H1 (cell line): Measurements from ENCODE around the gene FOXL2NB. TPM values are rescaled to one million over a fixed set of nuclear protein-coding genes. Genes with fewer than 3 reads are reported as not detected.

ENCODE experiments used
- CTCF ChIA-PET: fragments of 300-600 bp; sonication (Branson Sonifier 250); formaldehyde crosslinking; loops from one replicate; lab custom pipeline; 2021; ENCODE audit not compliant: partially characterized antibody; lab: Charles Lee
- POLR2A ChIA-PET: fragments of 300-600 bp; sonication (Branson Sonifier 250); formaldehyde crosslinking; loops from one replicate; lab custom pipeline; 2021; ENCODE audit warnings: inconsistent platforms; ENCODE audit not compliant: partially characterized antibody; lab: Charles Lee
- DNase-seq, 2 experiments: peaks; one replicate each; pipeline versions ENCODE4 v3.0.0 to v3.0.0-alpha.2; 2010 to 2022; ENCODE audit warnings: low spot score in 2 of 2, low read depth in 1 of 2, mixed read lengths in 1 of 2
- FAIRE-seq: peaks from 2 replicates; lab custom pipeline; 2011; peaks lifted over from hg19 to GRCh38; lab: Jason Lieb, UNC
- H2AFZ ChIP-seq: 2 replicates; pipeline ENCODE4 v1.8.1; 2012; ENCODE audit warnings: low read length, inconsistent platforms
- H2AK5ac ChIP-seq: 2 replicates; pipeline ENCODE4 v1.6.1; 2013; ENCODE audit warnings: low read depth, low read length
- H2BK120ac ChIP-seq: replicated peaks from 2 replicates; pipeline ENCODE3; 2013; ENCODE audit warnings: low read depth, low read length, inconsistent platforms
- H2BK12ac ChIP-seq: 2 replicates; pipeline ENCODE4 v1.6.1; 2013; ENCODE audit warnings: low read depth, low read length
- H2BK15ac ChIP-seq: 2 replicates; pipeline ENCODE4 v1.6.1; 2013; ENCODE audit warnings: low read length
- H2BK20ac ChIP-seq: 2 replicates; pipeline ENCODE4 v1.6.1; 2013; ENCODE audit warnings: low read length
- H2BK5ac ChIP-seq: 2 replicates; pipeline ENCODE4 v1.6.1; 2013; ENCODE audit warnings: low read depth, low read length
- H3K14ac ChIP-seq: 2 replicates; pipeline ENCODE4 v1.6.1; 2013; ENCODE audit warnings: inconsistent platforms; ENCODE audit not compliant: insufficient read length
- H3K18ac ChIP-seq: 2 replicates; pipeline ENCODE4 v1.6.1; 2013; ENCODE audit warnings: low read length; ENCODE audit errors: extremely low read depth
- H3K23ac ChIP-seq: 2 replicates; pipeline ENCODE4 v1.6.1; 2013; ENCODE audit warnings: inconsistent platforms; ENCODE audit not compliant: insufficient read length
- H3K23me2 ChIP-seq: 2 replicates; pipeline ENCODE4 v1.6.1; 2013; ENCODE audit warnings: low read depth, low read length
- H3K27ac ChIP-seq: 2 replicates; pipeline ENCODE4 v1.6.1; 2011; ENCODE audit warnings: low read depth, low read length, inconsistent platforms
- H3K27me3 ChIP-seq, 4 experiments: replicated peaks in 1 of 4; 1 replicate in 1 of 4; 2 replicates in 3 of 4; pipeline versions ENCODE4 v1.6.1 to v1.8.1; 2011 to 2013; ENCODE audit warnings: low read length in 3 of 4, mild to moderate bottlenecking in 3 of 4, inconsistent platforms in 2 of 4, mixed read lengths in 2 of 4, moderate library complexity in 1 of 4; ENCODE audit not compliant: control insufficient read depth in 3 of 4, insufficient read depth in 3 of 4; ENCODE audit errors: extremely low read depth in 1 of 4
- H3K36me3 ChIP-seq, 4 experiments: 2 replicates each; pipeline versions ENCODE4 v1.6.1 to v1.8.1; 2011 to 2013; ENCODE audit warnings: mild to moderate bottlenecking in 4 of 4, low read length in 3 of 4, moderate library complexity in 2 of 4, control low read depth in 1 of 4, inconsistent platforms in 1 of 4; ENCODE audit not compliant: insufficient read depth in 4 of 4, control insufficient read depth in 2 of 4
- H3K4ac ChIP-seq: replicated peaks from 2 replicates; pipeline ENCODE3; 2013; ENCODE audit warnings: low read length, low read depth, mixed read lengths, inconsistent platforms; ENCODE audit not compliant: insufficient read length
- H3K4me1 ChIP-seq, 4 experiments: replicated peaks in 1 of 4; 1 replicate in 1 of 4; 2 replicates in 3 of 4; pipeline versions ENCODE4 v1.6.1 to v1.8.1; 2011 to 2013; ENCODE audit warnings: low read length in 3 of 4, inconsistent platforms in 2 of 4, mixed read lengths in 1 of 4; ENCODE audit not compliant: insufficient read depth in 4 of 4, control insufficient read depth in 3 of 4
- H3K4me2 ChIP-seq, 2 experiments: 2 replicates each; pipeline versions ENCODE4 v1.6.1 to v1.8.1; 2011 to 2013; ENCODE audit warnings: low read depth in 2 of 2, low read length in 2 of 2, control low read depth in 1 of 2, inconsistent platforms in 1 of 2, mild to moderate bottlenecking in 1 of 2; ENCODE audit not compliant: insufficient read depth in 1 of 2
- H3K4me3 ChIP-seq, 4 experiments: fragments of 200-600, 300-600 bp in 1 of 4; sonication (generic), shearing (Covaris generic), sonication (Bioruptor Twin) in 1 of 4; 2 replicates each; pipeline versions ENCODE4 v1.5.1 to v1.8.1; 2011 to 2016; ENCODE audit warnings: low read length in 4 of 4, low read depth in 3 of 4, control low read depth in 2 of 4, inconsistent platforms in 2 of 4, mild to moderate bottlenecking in 2 of 4, mixed read lengths in 1 of 4, moderate library complexity in 1 of 4; ENCODE audit not compliant: insufficient read depth in 2 of 4; ENCODE audit errors: extremely low read depth in 1 of 4
- H3K56ac ChIP-seq: replicated peaks from 2 replicates; pipeline ENCODE3; 2013; ENCODE audit warnings: low read depth, mild to moderate bottlenecking, mixed read lengths, low read length, inconsistent platforms; ENCODE audit not compliant: insufficient read length
- H3K79me1 ChIP-seq: 2 replicates; pipeline ENCODE4 v1.6.1; 2013; ENCODE audit warnings: low read depth, low read length, control low read depth
- H3K79me2 ChIP-seq, 2 experiments: 2 replicates each; pipeline versions ENCODE4 v1.6.1 to v1.8.1; 2012 to 2013; ENCODE audit warnings: low read length in 2 of 2, mild to moderate bottlenecking in 2 of 2, inconsistent platforms in 1 of 2; ENCODE audit not compliant: insufficient read depth in 2 of 2, control insufficient read depth in 1 of 2
- H3K9ac ChIP-seq, 4 experiments: replicated peaks in 1 of 4; 1 replicate in 1 of 4; 2 replicates in 3 of 4; pipeline versions ENCODE4 v1.6.1 to v1.8.1; 2011 to 2013; ENCODE audit warnings: low read depth in 3 of 4, low read length in 3 of 4, control low read depth in 2 of 4, mild to moderate bottlenecking in 2 of 4, moderate library complexity in 2 of 4, inconsistent platforms in 1 of 4; ENCODE audit errors: extremely low read depth in 1 of 4
- H3K9me3 ChIP-seq, 2 experiments: 2 replicates each; pipeline versions ENCODE4 v1.6.1 to v1.8.1; 2012 to 2013; ENCODE audit warnings: mild to moderate bottlenecking in 2 of 2, moderate library complexity in 2 of 2, control low read depth in 1 of 2, inconsistent platforms in 1 of 2, low read depth in 1 of 2, low read length in 1 of 2, mixed read lengths in 1 of 2; ENCODE audit not compliant: insufficient read depth in 2 of 2
- H4K20me1 ChIP-seq, 2 experiments: replicated peaks in 1 of 2; 2 replicates each; pipeline versions ENCODE3 to v1.8.1; 2011 to 2013; ENCODE audit warnings: inconsistent platforms in 2 of 2, low read length in 2 of 2, mild to moderate bottlenecking in 1 of 2; ENCODE audit not compliant: insufficient read depth in 2 of 2, control insufficient read depth in 1 of 2
- H4K5ac ChIP-seq: 2 replicates; pipeline ENCODE4 v1.6.1; 2013; ENCODE audit warnings: low read length, low read depth, mixed read lengths, inconsistent platforms; ENCODE audit not compliant: insufficient read length
- H4K8ac ChIP-seq: 2 replicates; pipeline ENCODE4 v1.8.0; 2013; ENCODE audit warnings: mild to moderate bottlenecking, moderate library complexity, low read length, inconsistent platforms; ENCODE audit not compliant: insufficient read depth; ENCODE audit errors: extremely low read depth
- H4K91ac ChIP-seq: replicated peaks from 2 replicates; pipeline ENCODE3; 2013; ENCODE audit warnings: low read length, mixed read lengths, inconsistent platforms; ENCODE audit not compliant: insufficient read length
- E2F6 ChIP-seq: IDR thresholded peaks from 2 replicates; pipeline ENCODE4 v1.6.1; 2012; ENCODE audit warnings: inconsistent platforms
- KDM1A ChIP-seq: fragments of 200-600, 300-600 bp; sonication (generic); IDR thresholded peaks from 2 replicates; pipeline ENCODE4 v1.7.1; 2016; ENCODE audit warnings: mild to moderate bottlenecking, low read length, borderline replicate concordance
- PHF8 ChIP-seq: fragments of 200-600 bp; sonication (generic); conservative IDR thresholded peaks from 2 replicates; pipeline ENCODE4 v1.7.1; 2012; ENCODE audit warnings: low read depth, mild to moderate bottlenecking, inconsistent platforms, low read length, moderate library complexity
- RNF2 ChIP-seq: fragments of 200-900, 300-1000 bp; sonication (generic); IDR thresholded peaks from 2 replicates; pipeline ENCODE4 v1.7.1; 2016; ENCODE audit warnings: borderline replicate concordance, low read depth, mild to moderate bottlenecking, antibody characterized with exemption, low read length; ENCODE audit not compliant: poor library complexity, severe bottlenecking; ENCODE audit errors: missing control alignments
- RXRA ChIP-seq: IDR thresholded peaks from 2 replicates; pipeline ENCODE4 v1.6.1; 2011; ENCODE audit warnings: low read depth, mild to moderate bottlenecking, low read length, moderate library complexity; ENCODE audit not compliant: insufficient read depth
- TAF7 ChIP-seq: optimal IDR thresholded peaks from 2 replicates; pipeline ENCODE3; 2011; ENCODE audit warnings: low read depth, mild to moderate bottlenecking, inconsistent platforms, low read length, moderate library complexity, borderline replicate concordance
- TCF12 ChIP-seq: IDR thresholded peaks from 2 replicates; pipeline ENCODE4 v1.6.1; 2011; ENCODE audit warnings: low read depth, mild to moderate bottlenecking, low read length
- WGBS, 2 experiments: shearing (Covaris generic) in 1 of 2; methylation state at CpG; one replicate each; pipeline versions ENCODE4 v1.1.6 to v1.1.7; 2013 to 2015; ENCODE audit warnings: low lambda C conversion rate in 2 of 2, mixed read lengths in 2 of 2, inconsistent platforms in 1 of 2, low coverage in 1 of 2, missing lambda C conversion rate in 1 of 2; ENCODE audit not compliant: insufficient replicate concordance in 2 of 2, insufficient coverage in 1 of 2, insufficient read length in 1 of 2; ENCODE audit errors: extremely low coverage in 1 of 2, missing lambda C conversion rate in 1 of 2; 5-methylcytosine and 5-hydroxymethylcytosine counted together
- polyA plus RNA-seq, 7 experiments: library from polyadenylated mRNA; depleted of rRNA in 3 of 7; stranded (reverse) in 5 of 7; unstranded in 2 of 7; fragments of >200 nt in 5 of 7; fragments of 200-250 nt in 2 of 7; gene quantifications; 1 replicate in 5 of 7; 2 replicates in 1 of 7; 4 replicates in 1 of 7; pipeline versions ENCODE4 v1.2.1 to v1.2.3, GENCODE V29; 2011 to 2013; ENCODE audit warnings: missing spikeins in 2 of 7, mixed read lengths in 2 of 7
- total RNA-seq: library from RNA; stranded (reverse); fragmentation: NEBNext Ultra II Directional; extraction: Animal tissue kit (Norgen Biotek cat#: 25700); gene quantifications from 2 replicates; pipeline ENCODE4 v1.2.1, GENCODE V29; 2021
- TF ChIP-seq, protein P1 (sequence below): IDR thresholded peaks from 2 replicates; pipeline ENCODE4 v1.6.1; 2012; ENCODE audit warnings: inconsistent platforms
- TF ChIP-seq, protein P2 (sequence below): IDR thresholded peaks from 2 replicates; pipeline ENCODE4 v1.6.1; 2011; ENCODE audit warnings: low read depth, mild to moderate bottlenecking, low read length; ENCODE audit not compliant: insufficient read depth

Gene FOXL2NB
- total and polyA plus RNA-seq, 2 of the 8 experiments (the other 6 are each of a cell fraction or from before 2014, with no cell fraction given), result 5.4 to 7.3 TPM

DNA sequence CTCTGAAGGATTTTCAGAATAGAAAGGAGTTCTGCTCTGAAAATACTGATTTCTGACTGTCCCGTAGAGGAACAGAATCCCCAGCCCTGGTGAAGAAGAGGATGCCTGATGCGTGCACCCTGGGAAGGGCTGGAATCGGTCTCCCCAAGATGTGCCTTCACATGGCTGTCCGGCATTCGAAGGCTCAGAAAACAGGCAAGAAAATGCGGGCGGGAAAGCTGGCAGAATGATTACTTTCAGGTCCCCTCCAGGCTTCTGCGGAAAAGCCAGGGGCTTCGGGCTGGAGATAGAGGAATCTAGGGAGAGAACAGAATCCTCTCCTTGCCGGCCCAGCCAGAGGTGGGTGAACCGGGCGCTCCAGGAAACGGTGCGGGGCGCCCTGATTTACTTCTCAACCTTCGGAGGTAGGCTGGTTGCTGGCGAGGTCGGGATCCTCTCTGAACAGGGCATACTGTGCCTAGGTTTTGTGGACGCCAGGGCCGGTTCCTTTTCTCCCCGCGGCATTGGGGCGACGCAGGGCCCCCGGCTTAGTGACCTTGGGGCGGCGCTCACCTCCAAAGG is 2.5 kb downstream of the FOXL2NB start:
- FAIRE-seq, result no peak
- no peak overlapping the region for H2AFZ ChIP-seq
- TF ChIP-seq TAF7 (no peak), PHF8 (no peak), E2F6 (peak; percentile 87), KDM1A (no peak), RNF2 (peak; percentile 46), RXRA (no peak), TCF12 (no peak)
- TF ChIP-seq, protein P1, sequence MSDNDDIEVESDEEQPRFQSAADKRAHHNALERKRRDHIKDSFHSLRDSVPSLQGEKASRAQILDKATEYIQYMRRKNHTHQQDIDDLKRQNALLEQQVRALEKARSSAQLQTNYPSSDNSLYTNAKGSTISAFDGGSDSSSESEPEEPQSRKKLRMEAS, result peak; percentile 81
- TF ChIP-seq, protein P2, sequence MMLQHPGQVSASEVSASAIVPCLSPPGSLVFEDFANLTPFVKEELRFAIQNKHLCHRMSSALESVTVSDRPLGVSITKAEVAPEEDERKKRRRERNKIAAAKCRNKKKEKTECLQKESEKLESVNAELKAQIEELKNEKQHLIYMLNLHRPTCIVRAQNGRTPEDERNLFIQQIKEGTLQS, result no peak

More for the DNA sequence above, 2.5 kb downstream of the FOXL2NB start:
- 3% methylated on average over 18 of the region's 27 CpGs; no CpG with 5 or more reads in 1 of the 2 experiments for WGBS, 2 experiments
- H2BK120ac ChIP-seq, result no peak overlapping the region
- no peak overlapping the region for H3K23ac ChIP-seq
- peak overlapping the region in 3 of 4 experiments; percentile 25 to 33 (median 31); a peak in 3 of 7 replicates for H3K9ac ChIP-seq
- no peak overlapping the region for H4K5ac ChIP-seq
- peaks cover 28% of the 10 kb centered on the region for H3K23me2 ChIP-seq
- no peak overlapping the region for H3K27ac ChIP-seq
- peak in 1 of 2 experiments; percentile 67 for DNase-seq
- peak overlapping the region; percentile 31 for H4K91ac ChIP-seq
- ChIA-PET CTCF (interaction anchor here (1.4 to 8.8 kb wide), 8 partner anchors 9 to 532 kb away, joined by 3 to 78 read pairs (median 24); no protein-coding TSS in a partner anchor), POLR2A (interaction anchor here (0.8 to 10.0 kb wide), 6 partner anchors 11 to 376 kb away, joined by 3 to 149 read pairs (median 4); no protein-coding TSS in a partner anchor)
- H3K4me3 ChIP-seq, result peak overlapping the region; percentile 20 to 67 (median 36)
- H2BK5ac ChIP-seq, result peak overlapping the region; percentile 81; the same call in 1 of the 2 replicates
- no peak overlapping the region for H2AK5ac ChIP-seq
- peak overlapping the region; percentile 94; the same call in 1 of the 2 replicates for H2BK12ac ChIP-seq
- H3K79me2 ChIP-seq, result no peaks in the 10 kb centered on the region
- no peaks in the 10 kb centered on the region; a peak in 1 of 4 replicates for H3K9me3 ChIP-seq
- no peaks in the 10 kb centered on the region for H3K79me1 ChIP-seq
- H2BK20ac ChIP-seq, result peak overlapping the region; percentile 87; the same call in 1 of the 2 replicates
- H3K4ac ChIP-seq, result peak overlapping the region; percentile 12
- peaks cover 55 to 81% (median 74%) of the 10 kb centered on the region in 4 experiments for H3K27me3 ChIP-seq
- peaks cover 0 to 4% (median 0%) of the 10 kb centered on the region in 4 experiments; a peak in 1 of 8 replicates for H3K36me3 ChIP-seq
- H3K4me2 ChIP-seq, result peak overlapping the region; percentile 81 to 84
- H4K20me1 ChIP-seq, result peaks cover 4 to 10% of the 10 kb centered on the region in 2 experiments
- H3K4me1 ChIP-seq, result peaks cover 7 to 37% (median 16%) of the 10 kb centered on the region in 4 experiments
- peak overlapping the region; percentile 60; the same call in 1 of the 2 replicates for H3K18ac ChIP-seq
- H3K56ac ChIP-seq, result no peak overlapping the region
- no peak overlapping the region for H2BK15ac ChIP-seq
- H4K8ac ChIP-seq, result peak overlapping the region; percentile 31; the same call in 1 of the 2 replicates
- H3K14ac ChIP-seq, result no peak overlapping the region
